HG02938 (cell line): ENCODE data around the gene SOX18.
"Not testable (repeated sequence)": the region's sequence is repeated elsewhere in the genome, so short reads cannot be mapped to it uniquely, and the experiment has no call there.

Experiments used
- ATAC-seq: cut with Tn5 transposase; IDR thresholded peaks from one replicate; pipeline ENCODE4 v1.9.1; 2021; ENCODE audit warnings: mild to moderate bottlenecking, moderate library complexity; ENCODE audit not compliant: unreplicated experiment

SOX18 gene

DNA sequence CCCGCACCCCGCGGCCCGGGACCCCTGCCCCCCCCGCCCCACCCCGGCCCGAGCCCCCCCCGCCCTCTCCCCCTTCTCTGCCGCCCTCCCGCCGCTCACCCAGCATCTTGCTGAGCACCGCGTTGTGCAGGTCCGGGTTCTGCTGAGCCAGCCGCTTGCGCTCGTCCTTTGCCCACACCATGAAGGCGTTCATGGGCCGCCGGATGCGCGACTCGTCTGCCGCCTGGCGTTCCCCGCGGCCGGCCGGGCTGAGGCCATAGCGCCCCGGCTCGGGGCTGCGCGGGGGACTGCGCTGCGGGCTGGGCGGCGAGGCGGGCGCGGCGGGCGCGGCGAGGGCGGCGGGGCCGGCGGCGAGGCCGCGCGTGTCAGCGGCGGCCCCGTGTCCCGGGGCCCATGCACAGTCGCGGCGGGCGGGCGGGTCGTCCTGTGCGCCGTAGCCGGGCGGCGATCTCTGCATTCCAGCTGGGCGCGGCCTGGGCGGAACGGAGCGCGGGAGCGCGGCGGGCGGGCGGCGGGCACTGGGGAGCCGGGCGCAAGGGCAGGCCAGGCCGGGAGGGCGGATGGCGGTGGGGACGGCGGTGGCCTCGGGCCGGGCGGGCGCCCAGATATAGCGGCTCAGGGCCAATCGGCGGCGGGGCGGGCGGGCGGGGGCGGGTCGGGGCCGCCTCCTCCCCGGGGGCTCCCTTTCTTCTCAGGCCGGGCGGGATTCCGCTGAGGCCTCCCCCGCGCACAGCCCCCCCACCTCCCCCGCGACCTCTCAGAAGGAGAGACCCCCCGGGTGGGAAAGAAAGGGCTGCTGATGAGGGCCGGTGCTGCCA is at the start of gene SOX18:
SOX18 (minus strand) TSS at position 580 of the 818 bp plus-strand sequence; CDS start at position 457, 123 bp downstream.
- ATAC-seq = no peak

- no peak for ATAC-seq
These were observed 49.1 kb upstream of the SOX18 start for GRCh38 chr20:64098471-64099013.

DNA sequence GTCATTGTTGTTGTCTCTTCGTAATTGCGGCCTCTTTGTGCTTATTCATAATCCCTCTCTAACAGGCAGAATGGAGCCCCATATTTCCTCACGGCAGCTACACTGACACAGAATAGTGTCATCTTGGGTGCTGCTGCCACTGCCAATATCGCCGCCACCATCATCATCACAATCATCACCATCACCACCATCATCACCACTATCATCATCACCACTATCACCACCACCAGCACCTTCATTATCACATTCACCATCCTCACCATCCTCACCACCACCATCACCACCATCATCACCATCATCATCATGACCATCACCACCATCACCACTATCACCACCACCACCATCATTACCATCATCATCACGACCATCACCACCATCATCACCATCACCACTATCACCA is 47.1 kb upstream of the SOX18 start:
- ATAC-seq = no peak

DNA sequence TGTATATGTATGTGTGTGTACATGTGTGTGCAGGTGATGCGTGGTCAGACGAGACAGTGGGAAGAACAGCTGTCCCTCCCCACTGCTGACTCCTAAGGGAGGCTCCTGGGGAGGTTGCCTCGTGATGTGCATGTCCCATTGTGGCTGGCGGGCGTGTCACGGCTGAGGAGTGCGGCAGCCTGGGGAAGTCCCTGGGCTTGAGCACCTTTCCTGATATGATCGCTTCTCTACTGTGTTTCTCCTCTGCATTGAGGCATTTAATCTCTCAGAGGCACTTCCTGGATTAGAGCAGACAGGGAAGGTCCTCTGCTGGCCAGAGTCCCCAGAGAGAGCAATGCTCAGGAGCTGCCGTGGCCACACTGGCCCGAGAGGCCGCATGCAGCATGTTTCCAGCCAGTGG is 46.5 kb upstream of the SOX18 start:
- ATAC-seq = no peak

DNA sequence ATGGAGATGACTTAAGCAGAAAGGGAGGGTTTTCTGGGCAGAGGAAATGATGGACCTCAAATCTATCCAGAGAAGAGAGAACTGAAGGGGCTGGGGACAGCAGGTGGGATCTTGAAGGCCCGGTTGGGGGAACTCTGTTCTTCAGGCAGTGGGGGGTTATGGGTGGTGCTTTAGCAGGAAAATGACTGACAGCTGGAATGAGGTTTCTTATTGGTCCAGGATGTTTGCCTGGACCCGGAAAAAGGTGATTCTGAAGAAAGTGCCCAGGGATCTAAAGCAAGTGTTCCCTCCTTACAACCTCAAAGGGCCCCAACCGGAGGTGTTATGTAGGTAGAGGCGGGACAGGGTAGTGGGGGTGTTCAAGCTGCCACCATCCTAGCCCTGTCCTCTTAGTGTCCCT is 46.0 kb upstream of the SOX18 start:
- no peak for ATAC-seq

DNA sequence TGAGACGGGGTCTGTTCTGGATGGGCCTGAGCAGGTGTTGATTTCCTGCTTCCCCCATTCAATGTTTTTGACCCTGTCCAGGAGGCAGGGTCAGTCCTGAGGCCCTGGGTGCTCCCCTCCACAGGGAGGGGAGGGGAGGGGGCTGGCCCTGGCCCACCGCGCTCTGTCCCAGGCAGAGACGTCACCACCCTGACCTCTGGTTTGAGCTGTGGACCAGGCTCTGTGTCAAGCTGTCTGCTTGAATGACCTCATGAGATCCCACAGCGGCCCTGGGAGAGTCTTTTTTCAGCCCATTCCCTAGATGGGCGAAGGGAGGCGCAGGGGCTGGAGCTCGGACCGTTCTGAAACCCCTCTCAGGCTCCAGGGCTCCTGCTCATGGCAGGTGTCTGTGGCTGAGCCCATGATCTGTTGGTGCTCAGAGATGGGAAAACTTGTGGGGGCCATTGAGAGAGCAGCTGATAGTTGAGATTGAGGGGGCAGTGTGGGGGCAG is 43.6 kb upstream of the SOX18 start:
- ATAC-seq = no peak

DNA sequence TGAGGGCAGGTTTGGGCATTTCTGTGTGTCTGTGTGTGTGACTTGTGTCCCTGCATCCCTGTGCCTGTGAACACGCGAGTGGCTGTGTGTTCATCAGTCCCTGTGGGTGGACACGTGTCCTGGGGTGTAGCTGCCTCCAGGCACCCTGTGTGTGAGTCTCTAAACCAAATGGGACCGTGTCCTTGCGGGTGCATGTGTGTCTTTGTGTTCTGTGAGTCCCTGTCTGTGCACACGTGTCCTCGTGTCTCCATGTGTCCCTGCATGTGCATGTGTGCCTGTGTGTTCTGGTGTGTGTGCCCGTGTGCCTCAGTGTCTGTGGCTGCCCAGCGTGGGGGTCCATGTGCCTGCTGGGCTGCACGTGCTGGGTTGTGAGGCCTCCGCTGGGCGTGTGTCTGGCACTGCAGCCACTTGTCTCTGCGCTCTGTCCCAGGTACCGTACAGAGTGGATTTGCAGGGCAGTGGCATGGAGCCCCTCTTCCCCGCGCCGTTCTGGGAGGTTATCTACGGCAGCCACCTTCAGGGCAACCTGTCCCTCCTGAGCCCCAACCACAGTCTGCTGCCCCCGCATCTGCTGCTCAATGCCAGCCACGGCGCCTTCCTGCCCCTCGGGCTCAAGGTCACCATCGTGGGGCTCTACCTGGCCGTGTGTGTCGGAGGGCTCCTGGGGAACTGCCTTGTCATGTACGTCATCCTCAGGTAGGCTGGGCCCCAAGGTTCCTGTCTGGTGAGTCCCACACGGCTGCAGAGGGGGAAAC is 43.0 kb upstream of the SOX18 start:
- ATAC-seq = no peak

DNA sequence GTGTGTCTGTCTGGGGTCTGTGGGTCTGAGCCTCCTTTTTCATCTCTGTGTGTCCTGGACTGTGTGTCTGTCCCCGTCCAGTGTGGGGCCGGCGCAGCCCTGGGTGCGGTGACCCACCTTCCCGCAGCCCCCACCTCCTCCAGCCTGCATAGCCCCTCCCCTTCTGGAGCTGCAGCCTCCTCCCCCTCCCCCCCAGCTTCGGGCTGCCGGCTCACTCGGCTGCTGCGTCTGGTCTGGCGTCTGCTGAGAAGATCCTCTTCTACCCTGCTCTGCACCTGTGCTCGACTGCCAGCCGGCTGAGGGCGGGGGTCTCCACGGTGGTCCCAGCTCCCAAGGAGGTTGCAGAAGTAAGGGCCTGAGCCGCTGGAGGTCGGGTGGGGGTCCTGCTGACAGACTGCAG is 42.3 kb upstream of the SOX18 start:
- ATAC-seq = no peak

- no peak for ATAC-seq
These were observed 41.9 kb upstream of the SOX18 start for GRCh38 chr20:64091340-64091739.

- no peak for ATAC-seq
These were observed 40.7 kb upstream of the SOX18 start for GRCh38 chr20:64090165-64090564.

DNA sequence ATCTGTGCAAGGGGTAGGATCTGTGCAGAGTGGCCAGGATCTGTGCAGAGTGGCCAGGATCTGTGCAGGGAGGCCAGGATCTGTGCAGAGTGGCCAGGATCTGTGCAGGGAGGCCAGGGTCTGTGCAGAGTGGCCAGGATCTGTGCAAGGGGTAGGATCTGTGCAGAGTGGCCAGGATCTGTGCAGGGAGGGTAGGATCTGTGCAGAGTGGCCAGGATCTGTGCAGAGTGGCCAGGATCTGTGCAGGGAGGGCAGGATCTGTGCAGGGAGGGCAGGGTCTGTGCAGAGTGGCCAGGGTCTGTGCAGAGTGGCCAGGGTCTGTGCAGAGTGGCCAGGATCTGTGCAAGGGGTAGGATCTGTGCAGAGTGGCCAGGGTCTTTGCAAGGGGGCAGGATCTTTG is 39.1 kb upstream of the SOX18 start:
- not testable (repeated sequence) for ATAC-seq

DNA sequence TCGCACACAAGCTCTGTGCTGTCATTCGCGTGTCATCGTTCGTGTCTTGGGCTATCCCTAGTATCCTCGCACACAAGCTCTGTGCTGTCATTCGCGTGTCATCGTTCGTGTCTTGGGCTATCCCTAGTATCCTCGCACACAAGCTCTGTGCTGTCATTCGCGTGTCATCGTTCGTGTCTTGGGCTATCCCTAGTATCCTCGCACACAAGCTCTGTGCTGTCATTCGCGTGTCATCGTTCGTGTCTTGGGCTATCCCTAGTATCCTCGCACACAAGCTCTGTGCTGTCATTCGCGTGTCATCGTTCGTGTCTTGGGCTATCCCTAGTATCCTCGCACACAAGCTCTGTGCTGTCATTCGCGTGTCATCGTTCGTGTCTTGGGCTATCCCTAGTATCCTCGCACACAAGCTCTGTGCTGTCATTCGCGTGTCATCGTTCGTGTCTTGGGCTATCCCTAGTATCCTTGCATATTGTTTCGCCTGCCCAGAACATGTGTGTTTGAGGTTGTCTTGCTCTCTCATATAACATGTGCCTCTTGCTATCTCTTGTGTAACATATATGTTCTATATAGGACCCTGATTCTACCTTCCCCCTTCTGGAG is 37.9 kb upstream of the SOX18 start:
- ATAC-seq = not testable (repeated sequence)

DNA sequence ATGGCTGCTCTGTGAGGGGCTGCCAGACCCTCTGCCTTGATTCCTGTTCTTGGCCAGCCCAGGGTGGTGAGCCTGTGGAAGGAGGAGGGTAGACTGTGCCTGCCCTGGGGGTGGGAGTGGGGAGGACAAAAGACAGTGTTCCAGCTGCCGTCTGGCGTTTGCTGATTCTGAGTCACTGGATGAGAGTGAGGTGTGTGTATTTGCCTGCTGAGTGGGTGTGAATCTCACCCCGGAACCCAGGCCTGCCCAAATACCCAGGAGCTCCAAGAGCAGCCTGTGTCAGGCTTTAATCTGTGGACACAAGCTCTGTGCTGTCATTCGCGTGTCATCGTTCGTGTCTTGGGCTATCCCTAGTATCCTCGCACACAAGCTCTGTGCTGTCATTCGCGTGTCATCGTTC is 37.4 kb upstream of the SOX18 start:
- no peak for ATAC-seq

GRCh38 chr20:64084685-64085152 is 35.3 kb upstream of the SOX18 start:
- ATAC-seq = no peak

DNA sequence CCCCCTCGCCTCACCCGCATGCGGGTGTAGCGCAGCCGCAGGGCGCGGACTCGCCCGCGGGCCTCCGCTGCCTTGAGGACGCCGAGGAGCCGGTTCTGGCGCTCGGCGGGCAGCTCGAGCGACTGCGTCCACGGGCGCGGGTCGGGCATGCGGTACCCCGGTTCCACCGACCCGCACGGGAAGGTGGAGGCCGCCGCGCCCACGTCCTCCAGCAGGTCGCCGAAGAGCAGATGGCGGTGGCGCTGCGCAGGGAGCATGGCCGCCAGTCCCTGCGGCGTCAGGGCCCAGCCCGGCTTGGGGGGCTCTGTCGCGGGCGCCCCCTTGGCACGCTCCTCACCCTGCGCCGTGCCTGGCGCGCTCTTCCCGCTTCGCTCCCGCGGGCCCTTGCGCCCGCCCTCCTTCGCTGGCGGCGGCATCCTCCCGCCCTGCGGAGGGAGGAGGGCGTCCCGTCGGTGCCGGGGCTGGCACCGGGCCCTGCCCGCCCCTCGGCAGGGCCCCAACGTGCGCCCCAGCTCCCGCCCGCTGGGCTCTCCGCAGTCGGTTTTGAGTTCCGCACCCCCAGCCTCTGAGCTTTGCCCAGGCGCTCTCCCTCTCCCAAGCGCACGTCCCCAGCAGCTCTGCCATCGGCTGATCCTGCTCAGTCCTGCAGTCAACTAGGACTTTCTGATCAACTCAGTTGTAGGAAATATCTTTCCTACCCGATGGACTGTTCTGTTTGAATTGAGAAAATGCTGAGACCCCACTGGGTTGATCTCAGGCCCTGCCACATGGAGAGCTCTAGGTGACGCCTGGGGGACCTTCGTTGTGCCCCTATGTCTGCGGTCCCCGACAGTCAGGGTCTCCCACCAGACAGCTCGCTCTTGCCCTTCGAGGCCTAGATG is 34.6 kb upstream of the SOX18 start, which contains the start of gene LKAAEAR1:
LKAAEAR1 (minus strand) TSS at position 595 of the 881 bp plus-strand sequence; CDS start at position 416, 179 bp downstream.
- no peak for ATAC-seq

GRCh38 chr20:64083378-64083803 is 34.0 kb upstream of the SOX18 start:
- ATAC-seq = no peak

GRCh38 chr20:64082820-64083377 is 33.5 kb upstream of the SOX18 start:
- no peak for ATAC-seq

- no peak for ATAC-seq
These were observed 32.8 kb upstream of the SOX18 start for GRCh38 chr20:64082126-64082731.

DNA sequence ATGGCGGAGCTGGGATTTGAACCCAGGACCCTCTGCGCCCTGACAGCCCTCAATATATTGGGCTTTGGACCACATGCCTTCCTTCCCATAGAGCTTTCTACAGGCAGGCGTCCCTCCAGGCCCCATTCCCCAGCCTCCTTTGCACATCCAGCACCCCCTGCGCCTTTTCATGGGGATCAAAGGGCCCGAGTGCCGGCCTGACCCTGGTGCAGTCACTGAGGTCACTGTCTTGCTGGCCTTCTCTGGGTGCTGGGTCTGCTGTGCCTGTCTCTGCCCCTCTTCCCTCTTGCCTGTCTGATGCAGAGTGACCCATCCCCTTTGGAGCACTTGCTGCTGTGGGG is 32.2 kb upstream of the SOX18 start:
- ATAC-seq = no peak
